GM19240 (cell line): ENCODE measurements around the gene MNX1.

ENCODE experiments used
- DNase-seq: peaks from one replicate; pipeline ENCODE4 v3.0.0; 2011; ENCODE audit warnings: low spot score; ENCODE audit not compliant: insufficient read length

Gene MNX1

DNA sequence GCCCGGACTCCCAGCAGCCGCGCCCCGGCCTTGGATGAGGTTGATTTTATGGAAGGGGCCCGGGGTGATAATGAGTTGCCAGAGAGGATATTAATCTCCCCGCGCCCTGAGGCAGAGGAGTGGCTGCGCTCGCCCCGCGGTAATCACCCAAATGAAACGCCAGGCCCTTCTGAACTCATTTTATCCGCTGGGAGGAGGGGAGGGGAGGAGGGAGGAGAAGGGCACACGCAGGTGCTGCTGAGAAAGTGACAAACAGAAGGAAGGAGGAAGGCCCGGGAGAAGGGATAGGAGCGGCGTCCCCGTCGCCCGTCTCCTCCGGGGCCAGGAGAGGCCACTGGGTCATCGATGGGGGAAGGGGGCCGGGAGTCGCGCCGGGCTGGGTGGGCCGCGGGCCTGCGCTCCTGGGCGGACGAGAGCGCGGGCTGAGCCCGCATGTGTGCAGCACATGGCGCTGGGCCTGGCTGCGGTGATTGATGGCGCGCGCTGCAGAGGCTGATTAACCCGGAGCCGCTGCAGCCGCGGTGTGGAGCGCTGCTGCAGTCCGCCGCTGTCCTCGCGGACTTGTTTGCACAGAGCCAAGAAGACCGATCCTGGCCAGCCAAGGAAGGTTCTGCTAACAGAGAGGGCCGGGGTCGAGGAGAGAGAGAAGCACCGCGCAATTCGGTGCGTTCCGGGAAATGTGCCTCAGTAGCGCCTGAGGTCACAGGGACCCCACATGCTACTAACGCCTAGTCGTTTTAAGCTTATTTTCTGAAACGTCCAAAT is 6.5 kb downstream of the MNX1 start:
- DNase-seq: no peak

DNA sequence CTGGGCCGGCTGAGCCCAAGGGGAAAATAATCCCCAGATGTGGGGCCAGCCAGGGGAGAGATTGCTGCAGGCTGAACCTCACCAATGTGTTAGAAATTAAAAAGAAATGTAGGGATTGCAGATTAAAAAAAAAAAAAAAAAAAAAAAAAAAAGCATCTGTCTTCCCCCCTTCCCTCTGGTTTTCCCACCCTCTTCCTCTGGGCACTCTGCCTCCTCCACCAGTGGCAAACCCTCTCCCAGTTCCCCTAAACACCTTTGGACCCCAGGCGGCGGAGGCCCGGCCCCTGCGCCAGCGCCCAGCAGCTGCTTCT is 7.1 kb downstream of the MNX1 start:
- DNase-seq: no peak

DNA sequence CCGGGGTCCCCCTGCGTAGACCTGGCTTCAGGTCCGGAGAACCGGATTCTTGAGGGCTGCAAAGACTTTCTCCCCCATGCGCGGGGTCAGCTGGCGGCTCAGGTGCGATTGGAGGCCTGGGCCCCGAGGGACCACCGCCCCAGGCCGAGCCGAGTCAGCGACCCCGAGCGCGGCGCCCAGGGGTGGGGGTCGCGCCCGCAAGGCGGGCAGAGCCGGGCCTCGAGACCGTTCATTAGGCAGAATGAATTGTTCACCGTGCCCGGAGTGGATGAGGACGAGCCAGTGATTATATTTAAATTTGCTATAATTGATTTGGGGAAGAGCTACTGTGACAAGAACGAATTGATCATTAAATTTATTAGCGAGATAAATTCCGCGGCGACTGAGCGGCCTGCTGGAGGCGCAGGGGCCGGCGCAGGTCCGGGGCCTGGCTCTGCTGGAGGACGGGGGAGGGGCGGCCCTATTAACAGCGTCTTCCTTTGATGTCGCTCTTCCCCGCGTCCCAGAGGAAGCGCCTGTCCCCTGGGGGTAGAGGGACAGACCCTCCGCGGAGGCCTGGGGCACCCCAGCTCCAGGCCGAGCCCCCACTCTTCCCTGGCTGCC is 7.5 kb downstream of the MNX1 start:
- DNase-seq: no peak

DNA sequence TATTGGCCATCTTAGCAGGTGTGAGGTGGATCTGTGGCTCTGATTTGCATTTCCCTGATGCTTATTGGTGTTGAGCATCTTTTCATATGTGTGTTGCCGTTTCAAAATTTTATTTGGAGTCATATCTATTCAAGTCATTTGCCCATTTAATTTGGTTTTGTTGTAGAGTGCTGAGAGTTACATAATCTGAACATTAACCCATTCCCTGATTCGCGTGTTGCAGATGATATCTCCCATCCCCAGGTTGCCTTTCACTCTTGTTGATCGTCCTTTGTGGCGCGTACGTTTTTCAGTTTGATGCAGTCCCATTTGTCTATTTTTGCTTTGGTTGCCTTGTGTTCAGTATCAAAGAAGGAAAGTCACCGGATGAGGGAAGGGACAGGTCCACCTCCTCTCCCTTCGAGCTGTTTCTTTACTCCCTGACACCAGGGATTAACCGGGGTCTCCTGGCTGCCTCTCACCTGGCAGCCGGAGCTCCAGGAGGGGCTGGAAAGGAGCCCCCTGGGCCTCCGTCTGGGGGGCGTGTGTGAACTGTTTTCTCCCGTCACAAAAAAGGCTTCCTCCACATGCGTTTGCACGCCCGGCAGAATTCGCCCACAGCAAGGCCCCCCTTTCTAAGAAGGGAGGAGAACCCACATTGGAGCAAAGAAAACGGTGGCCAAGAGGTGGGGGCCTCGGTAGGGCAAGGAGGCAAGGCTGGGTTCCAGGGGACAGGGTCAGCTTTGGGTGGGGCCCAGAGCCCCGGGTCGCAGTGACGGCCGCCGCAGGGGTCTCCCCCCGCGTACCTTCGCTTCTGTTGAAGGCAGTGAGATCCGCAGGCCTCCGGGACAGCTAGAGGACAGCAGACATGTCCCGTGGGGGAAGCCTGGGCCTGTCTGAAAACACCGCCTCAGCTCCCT is 8.3 kb downstream of the MNX1 start:
- DNase-seq: no peak

DNA sequence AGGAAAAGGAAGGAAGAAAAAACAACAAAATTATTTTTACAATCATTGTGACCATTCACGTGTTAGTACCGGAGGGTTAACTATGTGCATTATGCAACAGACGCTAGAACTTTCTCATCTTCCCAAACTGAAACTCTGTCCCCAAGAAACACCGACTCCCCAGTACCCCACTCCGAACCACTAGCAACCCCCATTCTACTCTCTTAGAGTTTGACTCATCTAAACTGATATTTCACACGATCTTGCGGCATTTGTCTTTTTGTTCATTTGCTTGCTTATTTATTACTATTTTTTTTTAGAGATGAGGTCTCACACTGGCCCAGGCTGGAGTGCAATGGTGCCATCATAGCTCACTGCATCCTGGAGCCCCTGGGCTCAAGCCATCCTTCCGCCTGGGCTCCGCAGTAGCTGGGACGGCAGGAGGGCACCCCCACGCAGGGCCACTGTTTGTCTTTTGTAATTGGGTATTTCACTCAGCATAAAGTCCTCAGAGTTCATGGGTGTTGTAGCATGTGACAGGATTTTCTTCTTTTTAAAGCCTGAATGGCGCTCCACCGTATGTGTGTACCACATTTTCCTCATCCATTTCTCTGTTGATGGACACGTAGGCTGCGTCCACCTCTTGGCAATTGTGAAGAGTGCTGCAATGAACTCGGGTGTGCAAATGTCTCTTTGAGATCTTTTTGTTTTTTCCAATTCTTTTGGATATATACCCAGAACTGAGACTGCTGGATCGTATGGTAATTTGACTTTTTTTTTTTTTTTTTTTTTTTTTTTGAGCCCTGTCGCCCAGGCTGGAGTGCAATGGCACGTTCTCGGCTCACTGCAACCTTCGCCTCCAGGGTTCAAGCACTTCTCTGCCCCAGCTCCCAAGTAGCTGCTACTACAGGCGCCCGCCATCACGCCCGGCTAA is 9.5 kb downstream of the MNX1 start:
- no peak for DNase-seq

DNA sequence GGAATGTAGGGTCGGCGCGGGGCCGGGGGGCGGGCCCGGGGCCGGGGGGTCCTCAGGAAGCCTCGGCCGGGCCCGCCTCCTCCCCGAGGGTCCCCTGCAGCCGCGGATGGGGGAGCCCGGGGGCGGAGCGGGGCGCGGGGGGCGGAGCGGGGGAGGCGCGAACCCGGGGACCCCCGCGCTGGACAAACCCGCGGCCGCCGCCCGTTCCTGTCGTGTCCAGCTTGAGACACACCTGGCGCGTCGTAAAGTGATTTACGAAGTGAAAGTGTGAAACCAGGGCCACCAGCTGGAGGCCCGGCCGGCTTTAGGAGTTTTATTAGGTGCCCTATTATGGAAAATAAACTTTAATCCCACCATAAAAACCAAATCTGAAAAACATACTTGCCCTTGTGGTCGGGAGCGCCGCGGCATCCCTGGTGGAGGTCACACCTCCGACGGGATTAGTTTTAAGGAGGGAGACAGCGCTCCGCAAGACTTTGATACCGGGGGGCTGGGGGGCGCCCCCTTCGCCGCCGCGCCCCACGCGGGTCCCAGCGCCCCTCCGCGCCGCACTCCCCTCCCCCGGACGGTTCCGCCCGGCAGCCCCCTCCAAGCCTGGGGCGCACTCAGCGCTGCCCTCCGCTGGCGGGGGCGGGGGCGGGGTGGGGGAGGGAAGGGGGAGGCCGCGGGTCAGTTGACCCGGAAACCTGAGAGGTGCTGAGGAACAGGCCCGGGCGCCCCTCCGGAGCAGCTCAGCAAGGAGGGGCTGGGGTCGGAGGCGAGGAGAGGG is 10.3 kb downstream of the MNX1 start:
- no peak for DNase-seq

DNA sequence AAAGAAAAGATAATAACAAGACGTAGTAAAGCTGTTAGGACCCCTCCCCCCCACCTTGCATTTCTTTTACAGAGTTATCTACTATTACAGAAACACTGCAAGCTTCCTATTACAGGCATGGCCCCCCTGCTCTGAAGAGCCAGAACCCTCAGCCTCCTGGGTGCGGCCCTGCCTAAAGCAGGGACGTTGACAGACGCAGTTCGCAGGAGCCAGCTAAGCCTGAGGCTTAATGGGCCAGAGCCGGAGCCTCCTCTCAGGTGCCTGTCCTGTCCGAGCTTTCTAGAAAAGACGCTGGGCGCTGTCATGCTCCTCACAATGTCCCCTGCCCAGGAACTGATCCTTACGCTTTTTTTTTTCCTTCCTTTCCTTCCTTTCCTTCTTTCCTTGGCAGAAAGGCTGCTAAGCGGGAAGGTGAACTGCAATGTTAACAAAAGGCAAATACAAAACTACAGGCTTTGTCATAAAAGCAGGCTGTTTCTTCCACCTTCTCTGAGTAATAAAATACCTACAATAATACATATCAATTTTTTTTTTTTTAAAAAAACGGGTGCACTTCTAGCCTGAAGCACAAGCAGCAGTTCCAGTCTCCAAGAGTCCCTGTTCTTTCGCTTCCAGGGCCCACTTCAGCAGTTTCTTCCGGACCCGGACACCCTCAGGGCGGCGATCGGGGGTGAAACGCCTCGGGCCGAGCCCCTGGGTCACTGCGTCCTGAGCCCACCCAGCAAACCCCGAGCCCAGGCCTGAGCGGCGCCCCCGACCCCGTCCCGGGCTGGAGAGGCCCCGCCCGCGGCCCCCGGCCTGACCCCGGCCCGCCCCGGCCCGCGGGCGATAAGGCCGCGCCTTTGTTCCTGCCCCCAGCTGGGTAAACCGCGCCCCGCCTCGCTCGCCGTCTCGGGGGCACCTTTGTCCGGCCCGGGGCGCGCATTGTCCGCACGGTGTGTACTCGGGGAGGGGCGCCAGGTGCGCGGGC is 11.2 kb downstream of the MNX1 start:
- no peak for DNase-seq

DNA sequence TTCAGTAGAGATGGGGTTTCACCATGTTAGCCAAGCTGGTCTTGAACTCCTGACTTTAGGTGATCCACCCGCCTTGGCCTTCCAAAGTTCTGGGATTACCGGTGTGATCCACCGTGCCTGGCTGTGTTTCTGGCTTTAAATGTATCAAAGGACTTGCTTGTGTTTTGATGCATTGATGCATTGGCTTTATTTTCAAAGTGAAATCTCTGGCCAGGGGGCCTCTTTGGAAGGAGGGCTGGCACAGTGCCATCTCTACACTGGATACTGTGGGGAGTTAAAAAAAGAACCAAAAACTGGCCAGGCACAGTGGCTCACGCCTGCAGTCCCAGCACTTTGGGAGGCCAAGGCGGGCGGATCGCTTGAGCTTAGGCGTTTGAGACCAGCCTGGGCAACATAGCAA is 16.0 kb downstream of the MNX1 start:
- no peak for DNase-seq

DNA sequence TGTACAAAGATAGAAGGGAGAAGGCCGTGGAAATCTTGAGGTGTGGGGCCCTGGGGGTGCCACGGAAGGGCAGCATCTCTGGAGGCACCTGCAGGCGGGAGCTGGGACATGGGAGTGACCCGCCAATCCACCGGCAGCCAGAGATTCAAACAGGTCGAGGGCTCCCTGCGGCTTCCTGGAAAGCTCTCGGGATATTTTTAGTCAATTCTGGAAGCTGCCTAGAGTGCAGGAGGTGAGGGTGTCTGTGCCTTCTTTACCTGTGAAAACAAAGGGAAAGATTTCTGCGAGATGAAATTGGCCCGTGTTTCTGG is 16.6 kb downstream of the MNX1 start:
- DNase-seq: no peak

DNA sequence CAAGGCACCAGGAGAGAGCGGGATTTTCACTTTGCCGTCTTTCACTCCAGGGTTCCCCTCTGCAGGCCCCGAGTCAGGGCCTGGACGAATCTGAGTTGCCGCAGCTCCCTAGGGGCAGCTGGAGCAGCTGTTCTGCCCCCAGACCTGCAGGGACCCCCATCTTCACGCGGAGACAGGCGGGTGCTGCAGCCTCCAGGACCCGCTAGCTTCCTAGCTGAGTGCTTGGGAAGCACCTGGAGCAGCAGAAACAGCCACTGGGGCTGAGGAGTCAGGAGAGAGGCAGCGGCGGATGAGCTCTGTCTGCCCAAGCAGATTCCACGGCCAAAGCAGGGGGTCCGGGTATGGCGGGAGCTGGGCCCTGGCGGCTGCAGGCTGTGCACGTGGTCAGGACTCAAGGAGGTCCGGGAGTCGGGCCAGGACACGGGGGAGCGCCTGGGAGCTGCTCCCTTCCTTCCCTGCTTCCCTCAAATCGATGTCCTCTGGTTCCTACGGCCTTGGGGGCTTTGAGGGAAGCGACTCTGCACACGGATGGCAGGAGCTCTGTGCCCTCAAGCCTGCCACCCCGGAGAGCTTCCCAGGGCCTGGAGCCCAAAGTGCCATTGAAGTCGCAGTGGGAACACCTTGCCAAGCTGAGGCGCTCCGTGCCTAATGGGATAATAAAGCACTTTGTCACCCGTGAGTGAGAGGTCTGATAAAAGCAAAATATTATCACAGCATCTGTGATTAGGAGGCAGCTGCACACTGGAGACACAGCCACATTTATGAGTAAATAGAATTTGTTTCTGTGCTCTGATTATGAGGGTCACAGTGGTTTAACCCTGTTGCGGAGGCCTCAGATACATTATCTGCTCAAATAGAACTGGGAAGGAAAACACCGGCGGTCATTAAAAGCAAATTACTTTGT is 17.2 kb downstream of the MNX1 start:
- no peak for DNase-seq

DNA sequence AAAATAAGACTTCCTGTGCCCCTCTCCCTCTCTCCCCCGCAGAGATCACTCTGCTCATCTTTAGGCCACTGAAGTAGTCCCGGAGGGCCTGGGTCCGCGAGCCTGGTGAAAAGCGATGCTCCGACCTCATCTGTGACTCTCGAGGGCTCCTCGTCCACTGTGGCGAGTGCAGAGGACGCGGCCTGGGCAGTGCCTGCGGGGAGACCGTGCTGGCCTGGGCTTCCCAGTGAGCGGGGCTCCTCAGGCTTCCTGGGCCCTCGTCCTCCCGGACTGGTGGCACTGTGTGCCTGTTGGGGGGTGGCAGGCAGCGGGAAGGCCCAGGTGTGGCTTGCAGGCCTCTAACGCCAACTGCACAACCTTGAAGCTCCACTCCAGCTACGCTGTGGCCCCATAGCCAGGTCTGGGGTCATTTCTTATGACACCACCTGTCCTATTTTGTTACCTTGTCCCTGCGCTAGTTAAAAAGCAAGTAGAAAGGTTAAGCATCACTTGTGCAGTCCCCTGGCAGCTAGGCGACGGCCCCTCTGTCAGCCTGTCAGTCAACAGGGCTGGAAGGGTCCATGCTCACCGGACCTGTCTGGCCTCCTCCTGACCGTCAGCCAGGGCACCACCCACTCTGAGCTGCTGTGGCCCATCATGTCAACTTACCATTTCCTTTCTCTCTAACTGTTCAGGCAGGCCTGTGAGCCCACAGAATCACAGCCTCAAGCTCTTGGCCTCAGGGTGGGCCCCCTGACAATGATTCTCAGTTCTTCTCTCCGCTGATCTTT is 20.5 kb downstream of the MNX1 start:
- no peak for DNase-seq

DNA sequence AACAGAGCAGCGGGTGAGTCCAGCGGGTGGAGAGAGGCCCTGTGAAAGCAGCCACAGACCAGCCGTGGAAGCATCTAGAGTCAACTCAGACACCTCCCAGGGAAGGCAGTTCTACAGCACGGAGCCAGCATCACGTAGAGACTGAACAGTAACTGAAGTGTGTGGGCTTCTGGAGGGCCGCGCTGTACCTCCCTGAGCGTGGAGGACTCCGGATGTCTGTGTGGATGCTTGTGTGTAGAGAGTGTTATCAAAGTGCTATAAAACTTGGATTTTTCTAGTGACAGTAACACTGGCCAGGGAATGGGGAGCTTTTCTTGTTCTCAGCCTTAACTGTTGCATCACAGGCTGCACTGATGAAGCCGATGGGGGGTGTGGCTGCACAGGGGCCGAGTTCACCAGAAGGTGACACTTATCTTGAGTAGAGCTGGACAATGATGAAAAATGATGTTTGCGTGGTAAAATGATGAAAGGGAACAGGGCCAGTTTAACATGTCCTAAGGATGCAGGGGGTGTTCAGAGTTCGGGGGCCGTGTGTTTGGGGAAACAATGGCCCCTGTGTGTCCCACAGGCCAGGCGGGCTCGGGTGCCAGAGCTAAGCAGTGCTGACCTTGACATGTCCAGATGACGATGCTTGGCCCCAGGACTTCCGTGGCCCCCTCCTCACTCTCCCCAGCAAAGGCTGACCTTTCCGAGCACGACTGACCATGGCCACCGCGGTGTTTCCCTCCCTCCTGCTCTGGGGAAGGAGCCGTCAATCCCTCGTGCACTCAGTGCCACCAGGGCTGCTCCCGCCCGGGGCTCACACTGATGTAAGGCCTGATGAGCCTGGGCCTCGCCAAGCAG is 21.9 kb downstream of the MNX1 start:
- DNase-seq: no peak

DNA sequence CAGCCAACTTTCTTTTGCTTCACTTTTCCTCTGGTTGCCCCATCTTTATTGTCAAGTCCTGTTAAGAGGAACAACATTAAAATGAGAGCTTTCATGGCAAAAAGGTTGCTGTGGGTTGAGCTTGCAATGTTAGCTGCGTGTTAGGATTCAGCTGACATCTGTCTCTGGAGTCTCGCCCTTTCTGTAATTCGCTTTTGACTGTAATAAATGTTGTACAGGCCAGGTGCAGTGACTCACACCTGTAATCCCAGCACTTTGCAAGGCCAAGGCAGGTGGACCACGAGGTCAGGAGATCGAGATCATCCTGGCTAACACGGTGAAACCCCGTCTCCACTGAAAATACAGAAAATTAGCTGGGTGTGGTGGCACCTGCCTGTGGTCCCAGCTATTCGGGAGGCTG is 24.1 kb downstream of the MNX1 start:
- DNase-seq: no peak

DNA sequence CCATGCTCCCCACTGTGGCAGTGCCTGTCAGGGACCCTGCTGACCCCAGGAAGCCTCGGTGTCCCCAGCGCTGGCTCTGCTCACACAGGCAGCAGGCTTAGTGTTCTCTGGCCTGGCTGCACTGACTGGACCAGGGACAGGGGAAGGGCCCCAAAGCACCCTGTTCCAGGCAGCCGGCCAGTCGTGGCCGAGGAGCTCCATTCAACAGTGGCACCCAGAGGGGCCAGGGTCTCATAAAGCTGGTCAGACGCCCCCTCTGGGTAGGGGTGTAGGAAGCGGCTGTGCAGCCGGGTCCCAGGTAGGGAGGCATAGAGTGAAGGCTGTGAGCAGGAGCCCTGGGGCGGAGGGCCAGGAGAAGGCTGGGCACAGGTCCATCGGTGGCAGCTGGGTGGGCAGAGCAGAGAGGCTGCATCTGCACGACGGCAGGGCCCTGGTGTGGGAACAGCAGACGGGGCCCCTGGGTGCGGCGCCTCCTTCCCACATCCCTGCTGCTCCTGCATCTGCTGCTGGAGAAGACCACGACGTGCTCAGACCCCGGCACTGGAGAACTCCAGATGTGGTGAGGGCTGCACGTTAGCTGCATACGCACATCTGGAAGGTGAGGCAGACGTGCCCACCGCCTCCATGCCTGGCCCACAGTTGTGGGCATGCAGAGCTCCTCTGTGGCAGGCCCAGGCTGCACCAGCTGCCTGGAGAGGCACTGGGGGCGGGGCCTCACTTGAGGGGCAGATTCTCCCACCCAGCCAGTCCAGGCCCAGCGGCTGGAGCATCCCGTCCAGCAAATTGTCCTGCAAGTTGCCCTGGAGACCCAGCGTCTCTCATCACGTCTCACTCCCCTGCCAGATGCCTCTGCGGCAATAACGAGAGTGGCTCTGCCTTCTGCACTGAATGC is 25.1 kb downstream of the MNX1 start:
- DNase-seq: no peak

DNA sequence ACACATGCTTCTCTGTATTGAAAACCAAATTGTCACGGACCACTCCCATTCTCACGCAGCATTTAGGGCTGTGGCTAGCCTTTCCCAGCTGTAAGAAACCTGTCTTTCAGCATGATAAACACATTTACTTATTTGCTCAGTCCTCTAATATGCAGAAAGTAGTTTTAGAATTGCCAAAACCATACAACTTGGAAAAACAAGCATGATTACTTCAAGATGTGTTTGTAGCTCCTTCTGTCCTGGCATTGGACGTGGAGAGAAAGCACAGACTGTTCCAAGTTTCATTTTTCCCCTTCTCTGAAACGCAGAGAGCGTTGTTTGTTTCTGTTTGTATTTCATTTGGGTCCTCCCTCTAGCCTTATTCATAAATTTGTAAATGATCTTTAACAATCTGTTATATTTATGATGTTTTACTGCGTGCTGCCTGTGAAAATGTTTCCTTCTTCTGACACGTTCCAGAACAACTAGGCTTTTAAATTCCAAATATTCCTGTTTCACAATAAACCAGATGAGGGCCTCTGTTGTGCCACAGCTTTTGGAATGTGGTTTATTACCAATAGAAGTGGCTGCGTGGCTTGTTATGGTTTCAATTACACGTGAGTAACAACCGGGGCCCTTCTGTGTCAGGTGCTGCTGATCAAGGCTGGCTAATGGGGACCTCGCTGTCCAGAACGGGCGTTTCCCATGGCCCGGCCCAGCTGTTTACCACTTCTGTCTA is 26.1 kb downstream of the MNX1 start:
- DNase-seq: no peak
